K562 treated with DMSO at 1 percent for 24 hours (cell line): Measurements from ENCODE around the gene DHPS. TPM values are rescaled to one million over a fixed set of nuclear protein-coding genes. Genes with fewer than 3 reads are reported as not detected.

Source experiments
- total RNA-seq: library from RNA; unstranded; fragments of 300-600 nt; gene quantifications from 2 replicates; pipeline ENCODE4 v1.2.3, GENCODE V29; 2022; ENCODE audit warnings: low read depth; ENCODE audit not compliant: insufficient read depth

The DHPS gene
- 111 and 114 TPM in 2 replicates for total RNA-seq

GRCh38 chr19:12681074-12681987, at the start of gene DHPS:
Gene DHPS (minus strand): TSS chr19:12681880. CDS start chr19:12681766, 114 bp downstream.

GRCh38 chr19:12723641-12724426, 42.2 kb upstream of the DHPS start, which contains the start of gene TNPO2:
Gene TNPO2 (minus strand): TSS chr19:12723932. CDS start chr19:12720977, 2,955 bp downstream.

DNA sequence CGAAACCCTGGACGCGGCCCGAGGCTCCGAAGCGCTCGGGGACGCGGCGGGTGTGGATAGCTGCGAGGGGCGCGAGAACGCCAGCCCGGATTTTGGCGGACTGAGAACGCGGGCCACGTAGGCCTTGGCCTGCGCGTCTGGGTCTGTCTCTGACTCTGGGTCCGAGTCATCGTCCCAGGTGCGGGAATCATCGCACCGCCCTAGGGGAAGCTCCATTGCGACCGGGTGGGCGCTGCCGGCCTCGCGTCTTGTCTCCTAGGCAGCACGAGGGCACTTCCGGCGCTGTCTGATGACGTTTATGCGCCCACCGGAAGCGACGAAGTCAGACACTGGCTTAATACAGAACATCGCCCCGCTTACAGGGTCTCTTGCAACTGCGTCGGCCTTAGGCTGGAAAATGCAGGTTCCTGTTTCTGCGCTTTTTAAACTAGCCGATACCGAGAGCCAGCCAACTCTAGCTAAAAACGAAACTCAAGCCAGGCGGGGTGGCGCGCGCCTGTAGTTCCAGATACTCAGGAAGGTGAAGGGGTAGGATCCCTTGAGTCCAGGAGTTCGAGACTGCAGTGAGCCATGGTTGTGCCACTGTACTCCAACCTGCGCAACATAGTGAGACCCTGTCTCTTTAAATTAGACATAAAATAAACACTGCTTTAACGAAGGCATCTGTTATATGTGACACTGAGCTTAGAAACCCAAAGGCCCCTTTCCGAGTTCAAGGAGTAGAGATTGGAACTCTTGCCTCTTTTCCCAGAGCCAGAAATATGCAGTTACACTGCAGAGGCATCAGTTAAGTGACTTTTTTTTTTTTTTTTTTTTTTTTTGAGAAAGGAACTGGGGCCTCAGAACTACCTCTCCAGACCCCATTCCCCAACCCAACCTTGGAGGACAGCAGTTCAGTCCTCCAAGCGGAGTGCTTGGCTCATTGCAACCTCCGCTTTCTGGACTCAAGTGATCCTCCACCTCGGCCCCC, 15.0 kb upstream of the DHPS start, which contains the start of gene FBXW9:
FBXW9 (minus strand) TSS at position 266 of the 970 bp plus-strand sequence; CDS start at position 216, 50 bp downstream.

GRCh38 chr19:12687496-12688196, 6.0 kb upstream of the DHPS start, which contains the start of gene GNG14:
Gene GNG14 (plus strand): TSS chr19:12687998. CDS start chr19:12688049, 51 bp downstream.

DNA sequence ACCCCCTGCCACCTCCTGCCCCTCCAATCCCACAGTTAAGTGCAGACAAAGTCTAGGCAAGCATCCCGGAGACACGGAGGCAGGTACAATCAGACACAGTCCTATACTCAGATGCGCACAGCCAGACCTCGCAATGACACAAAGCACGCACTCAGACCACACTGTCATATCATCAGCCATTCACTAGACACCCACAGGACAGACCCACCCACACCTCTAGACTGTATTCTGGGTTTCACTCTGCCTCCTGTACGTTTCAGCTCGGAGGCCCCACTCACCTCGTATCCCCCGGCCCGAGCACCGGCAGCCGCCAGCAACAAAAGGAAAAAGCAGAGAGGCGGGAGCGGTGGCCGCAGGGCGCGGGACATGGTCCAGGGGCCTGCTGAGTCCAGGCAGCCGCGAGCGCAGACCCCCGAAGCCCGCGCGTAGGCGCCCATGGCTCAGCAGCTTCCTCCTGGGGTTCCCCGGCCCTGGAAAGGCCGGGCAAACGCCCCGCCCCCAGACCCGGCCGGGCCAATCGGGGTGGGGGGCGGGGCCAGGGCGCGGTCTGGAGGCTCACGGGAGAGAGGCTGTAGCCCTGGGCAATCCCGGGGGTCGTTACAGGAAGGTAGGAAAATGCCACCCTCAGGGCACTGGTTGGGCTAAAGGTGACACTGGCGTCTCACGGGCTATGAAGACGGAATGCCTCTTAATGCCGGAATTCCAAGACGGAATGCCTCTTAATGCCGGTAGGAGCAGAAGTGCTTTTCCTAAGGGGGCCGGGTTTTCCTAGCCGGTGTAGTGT, 15.2 kb downstream of the DHPS start, which contains the start of the genes MAN2B1 and WDR83:
MAN2B1 (minus strand) TSS at position 478 of the 784 bp plus-strand sequence; CDS start at position 437, 41 bp downstream.
WDR83 (plus strand) TSS at position 543 of the 784 bp plus-strand sequence. CDS start 2,984 bp downstream, outside the sequence.

Other genes with a start within 250 kb of the DHPS start
- gene ZNF443, start 240.9 kb downstream of the DHPS start, total RNA-seq: 1.3 and 1.6 TPM in 2 replicates
- 0.20 and 0.23 TPM in 2 replicates for gene ZNF709, start 197.1 kb downstream of the DHPS start, total RNA-seq
- 1.6 and 3.8 TPM in 2 replicates for gene ZNF564, start 130.4 kb downstream of the DHPS start, total RNA-seq
- 1.3 and 1.6 TPM in 2 replicates for gene ZNF490, start 71.1 kb downstream of the DHPS start, total RNA-seq
- gene ZNF791, start 71.0 kb downstream of the DHPS start, total RNA-seq: 4.3 and 4.7 TPM in 2 replicates
- gene MAN2B1, start 15.1 kb downstream of the DHPS start, total RNA-seq: 124 and 142 TPM in 2 replicates
- gene WDR83, start 15.1 kb downstream of the DHPS start, total RNA-seq: 17.4 and 22.1 TPM in 2 replicates
- gene GNG14, start 6.1 kb upstream of the DHPS start, total RNA-seq: not detected in 2 replicates
- gene FBXW9, start 14.8 kb upstream of the DHPS start, total RNA-seq: 15.3 and 19.5 TPM in 2 replicates
- gene TNPO2, start 42.1 kb upstream of the DHPS start, total RNA-seq: 32.6 and 33.0 TPM in 2 replicates
- 485 and 496 TPM in 2 replicates for gene TRIR, start 52.8 kb upstream of the DHPS start, total RNA-seq
- 92.4 and 109 TPM in 2 replicates for gene GET3, start 55.6 kb upstream of the DHPS start, total RNA-seq
- not detected in 2 replicates for gene BEST2, start 69.9 kb upstream of the DHPS start, total RNA-seq
- 23.8 and 27.0 TPM in 2 replicates for gene HOOK2, start 93.7 kb upstream of the DHPS start, total RNA-seq
- gene JUNB, start 109.6 kb upstream of the DHPS start, total RNA-seq: 130 and 136 TPM in 2 replicates
- 388 and 416 TPM in 2 replicates for gene PRDX2, start 119.9 kb upstream of the DHPS start, total RNA-seq
- 0.85 TPM in 1 of 2 replicates, not detected in the other for gene THSD8, start 120.2 kb upstream of the DHPS start, total RNA-seq
- 86.0 and 110 TPM in 2 replicates for gene RNASEH2A, start 124.7 kb upstream of the DHPS start, total RNA-seq
- 2.0 and 3.5 TPM in 2 replicates for gene RTBDN, start 152.7 kb upstream of the DHPS start, total RNA-seq
- 7.8 and 9.5 TPM in 2 replicates for gene MAST1, start 156.6 kb upstream of the DHPS start, total RNA-seq
- gene DNASE2, start 199.6 kb upstream of the DHPS start, total RNA-seq: 157 TPM in 2 replicates
- 33.8 and 46.8 TPM in 2 replicates for gene KLF1, start 205.3 kb upstream of the DHPS start, total RNA-seq
- gene GCDH, start 209.3 kb upstream of the DHPS start, total RNA-seq: 17.5 and 23.0 TPM in 2 replicates
- gene SYCE2, start 237.4 kb upstream of the DHPS start, total RNA-seq: 2.3 and 5.5 TPM in 2 replicates